Gastroesophageal sphincter (tissue), 3 donors: ENCODE results near the gene CACNB4.

ENCODE experiments used
- CTCF ChIP-seq, 4 experiments: fragments of 200-600 bp in 2 of 4; fragments of 450-650 bp in 2 of 4; sonication (generic) in 1 of 4; IDR thresholded peaks; one replicate each; pipeline ENCODE4 v1.5.1; 2017 to 2019; ENCODE audit warnings: antibody characterized with exemption in 4 of 4, mild to moderate bottlenecking in 2 of 4, moderate library complexity in 2 of 4
- EP300 ChIP-seq: sonication (generic); formaldehyde crosslinking; IDR thresholded peaks from one replicate; pipeline ENCODE4 v1.6.1; 2017; ENCODE audit warnings: antibody characterized with exemption, mild to moderate bottlenecking
- POLR2A ChIP-seq, 2 donors: fragments of 450-650 bp; IDR thresholded peaks; one replicate each; pipeline ENCODE4 v1.6.1; 2017; ENCODE audit warnings: antibody characterized with exemption in 2 of 2, mild to moderate bottlenecking in 2 of 2, moderate library complexity in 1 of 2

GRCh38 chr2:151922845-151923666, 175.8 kb downstream of the CACNB4 start:
- TF ChIP-seq CTCF (IDR thresholded peaks at IDR 0.05), result no peak
- TF ChIP-seq POLR2A (IDR thresholded peaks at IDR 0.05), result no peak
- TF ChIP-seq EP300, result no peak
